Measurements from ENCODE around the gene ARHGAP44. TPM values are rescaled to one million over a fixed set of nuclear protein-coding genes. Genes with fewer than 3 reads are reported as not detected.
"Not testable (repeated sequence)": the region's sequence is repeated elsewhere in the genome, so short reads cannot be mapped to it uniquely, and the experiment has no call there.

ARHGAP44 gene
- total RNA-seq, 5 donors from 2014 or later (not counting 1 experiment from before 2014, with no cell fraction given): 0.15 to 0.39 (median 0.38) TPM; not detected in 2

DNA sequence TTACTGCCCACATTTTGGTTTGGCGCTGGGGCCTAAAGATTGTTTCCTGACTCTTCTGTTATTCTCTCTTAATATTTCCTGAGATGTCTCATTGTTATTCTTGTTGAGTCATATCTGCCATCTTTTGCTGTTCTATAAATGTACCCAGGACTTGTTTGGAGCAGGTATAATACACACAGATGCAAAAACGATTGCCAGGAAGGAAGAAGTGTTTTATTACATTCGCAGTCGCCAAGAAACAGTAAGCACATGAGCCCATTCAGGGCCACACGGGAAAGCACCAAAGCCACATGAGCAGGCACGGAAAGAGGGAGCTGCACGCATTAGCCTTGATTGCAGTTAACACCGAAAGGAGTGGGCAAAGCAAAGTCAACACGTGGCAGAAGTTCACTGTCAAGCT is 70.2 kb downstream of the ARHGAP44 start:
- H3K9me3 Mint-ChIP-seq: peaks cover 4 to 12% (median 9%) of the 10 kb centered on the region in 3 donors
- ChIA-PET CTCF (no interaction called here), POLR2A (no interaction called here)
- Histone ChIP-seq H3K4me1 (ENCODE audit: control insufficient read depth in 1 of 2, extremely low read depth in 1 of 2, insufficient read depth in 2 of 2, low read length in 2 of 2) (no peaks in the 10 kb centered on the region), H3K27ac (ENCODE audit: low read length) (no peak overlapping the region), H3K9me3 (no peaks in the 10 kb centered on the region), H3K4me3 (ENCODE audit: control insufficient read depth in 1 of 2, extremely low read depth in 1 of 2, low read length in 1 of 2) (no peak overlapping the region), H3K36me3 (ENCODE audit: control insufficient read depth in 2 of 2, extremely low read depth in 1 of 2, insufficient read depth in 1 of 2, low read length in 1 of 2) (no peaks in the 10 kb centered on the region), H3K27me3 (replicated peaks in 1 of 2; ENCODE audit: control insufficient read depth in 2 of 2, extremely low read depth in 1 of 2, insufficient read depth in 2 of 2, low read length in 1 of 2) (peaks cover 0 to 4% of the 10 kb centered on the region in 2 experiments)
- no peak overlapping the region for H3K27ac Mint-ChIP-seq
- no peak for DNase-seq
- peaks cover 0 to 3% of the 10 kb centered on the region in 2 donors for H3K27me3 Mint-ChIP-seq
- no peaks in the 10 kb centered on the region for H3K36me3 Mint-ChIP-seq
- no peaks in the 10 kb centered on the region for H3K4me1 Mint-ChIP-seq
- WGBS (ENCODE audit: insufficient coverage): 76% methylated on average over 8 of the region's 9 CpGs
- H3K4me3 Mint-ChIP-seq: no peak overlapping the region
- ATAC-seq (replicated peaks in 1 of 4): no peak

DNA sequence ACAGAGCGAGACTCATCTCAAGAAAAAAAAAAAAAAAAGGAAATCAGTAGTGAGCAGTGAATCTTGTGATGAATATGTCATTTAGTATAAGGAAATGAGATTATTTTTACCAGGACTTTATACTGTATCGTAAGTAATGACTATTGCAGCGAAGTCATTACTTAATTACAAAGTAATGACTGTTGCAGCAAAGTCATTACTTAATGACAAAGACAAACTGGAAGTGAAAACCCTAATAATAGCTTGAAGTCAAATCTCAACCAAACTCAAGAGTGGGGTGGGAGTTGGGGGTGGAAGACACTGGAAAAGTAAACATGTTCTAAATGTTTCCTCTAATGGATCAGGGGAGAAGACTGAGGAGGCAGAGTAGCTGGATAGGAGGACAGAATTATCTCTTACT is 76.5 kb downstream of the ARHGAP44 start:
- Histone ChIP-seq H3K4me1 (ENCODE audit: control insufficient read depth in 1 of 2, extremely low read depth in 1 of 2, insufficient read depth in 2 of 2, low read length in 2 of 2) (no peaks in the 10 kb centered on the region), H3K27ac (ENCODE audit: low read length) (no peak overlapping the region), H3K36me3 (ENCODE audit: control insufficient read depth in 2 of 2, extremely low read depth in 1 of 2, insufficient read depth in 1 of 2, low read length in 1 of 2) (no peaks in the 10 kb centered on the region), H3K4me3 (ENCODE audit: control insufficient read depth in 1 of 2, extremely low read depth in 1 of 2, low read length in 1 of 2) (no peak overlapping the region), H3K9me3 (no peaks in the 10 kb centered on the region), H3K27me3 (replicated peaks in 1 of 2; ENCODE audit: control insufficient read depth in 2 of 2, extremely low read depth in 1 of 2, insufficient read depth in 2 of 2, low read length in 1 of 2) (peaks cover 0 to 4% of the 10 kb centered on the region in 2 experiments)
- H3K27ac Mint-ChIP-seq: no peak overlapping the region
- no peak for ATAC-seq (replicated peaks in 1 of 4)
- ChIA-PET POLR2A (no interaction called here), CTCF (no interaction called here)
- peaks cover 2 to 3% of the 10 kb centered on the region in 2 donors for H3K27me3 Mint-ChIP-seq
- no peak overlapping the region for H3K4me3 Mint-ChIP-seq
- H3K36me3 Mint-ChIP-seq: no peaks in the 10 kb centered on the region
- H3K4me1 Mint-ChIP-seq: no peaks in the 10 kb centered on the region
- no peak for DNase-seq
- peaks cover 0 to 4% (median 0%) of the 10 kb centered on the region in 3 donors for H3K9me3 Mint-ChIP-seq
- no CpG with 5 or more reads among the region's 3 CpGs for WGBS (ENCODE audit: insufficient coverage)

DNA sequence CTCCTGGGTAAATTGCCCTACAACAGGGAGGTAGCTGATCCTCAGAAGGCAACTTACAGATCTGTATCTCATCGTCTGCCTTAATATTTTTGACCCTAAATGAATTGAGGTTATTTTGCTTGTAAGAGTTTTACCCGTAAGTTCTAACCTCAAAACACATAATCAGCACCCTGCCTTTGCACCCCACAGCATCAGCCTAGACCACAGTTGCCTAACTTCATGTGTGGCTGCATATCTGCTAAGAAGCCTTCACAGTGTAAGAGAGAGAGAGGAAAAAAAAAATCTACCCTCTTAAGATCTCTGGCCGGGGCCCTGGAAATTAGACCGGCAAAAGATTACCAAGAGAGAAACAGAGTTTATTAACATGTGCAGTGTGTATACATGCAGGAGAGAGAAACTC is 76.9 kb downstream of the ARHGAP44 start:
- Mint-ChIP-seq H3K4me1 (no peaks in the 10 kb centered on the region), H3K27me3 (peaks cover 2 to 3% of the 10 kb centered on the region in 2 donors), H3K9me3 (peaks cover 0 to 7% (median 2%) of the 10 kb centered on the region in 3 donors), H3K4me3 (no peak overlapping the region), H3K36me3 (no peaks in the 10 kb centered on the region), H3K27ac (no peak overlapping the region)
- POLR2A ChIA-PET: no interaction called here
- 100% methylated on average over 1 of the region's 4 CpGs for WGBS (ENCODE audit: insufficient coverage)
- Histone ChIP-seq H3K36me3 (ENCODE audit: control insufficient read depth in 2 of 2, extremely low read depth in 1 of 2, insufficient read depth in 1 of 2, low read length in 1 of 2) (no peaks in the 10 kb centered on the region), H3K9me3 (no peaks in the 10 kb centered on the region), H3K27me3 (replicated peaks in 1 of 2; ENCODE audit: control insufficient read depth in 2 of 2, extremely low read depth in 1 of 2, insufficient read depth in 2 of 2, low read length in 1 of 2) (peaks cover 0 to 4% of the 10 kb centered on the region in 2 experiments), H3K4me3 (ENCODE audit: control insufficient read depth in 1 of 2, extremely low read depth in 1 of 2, low read length in 1 of 2) (no peak overlapping the region), H3K4me1 (ENCODE audit: control insufficient read depth in 1 of 2, extremely low read depth in 1 of 2, insufficient read depth in 2 of 2, low read length in 2 of 2) (no peaks in the 10 kb centered on the region), H3K27ac (ENCODE audit: low read length) (no peak overlapping the region)
- DNase-seq (no peak), ATAC-seq (replicated peaks in 1 of 4) (no peak)
- CTCF ChIA-PET: no interaction called here

DNA sequence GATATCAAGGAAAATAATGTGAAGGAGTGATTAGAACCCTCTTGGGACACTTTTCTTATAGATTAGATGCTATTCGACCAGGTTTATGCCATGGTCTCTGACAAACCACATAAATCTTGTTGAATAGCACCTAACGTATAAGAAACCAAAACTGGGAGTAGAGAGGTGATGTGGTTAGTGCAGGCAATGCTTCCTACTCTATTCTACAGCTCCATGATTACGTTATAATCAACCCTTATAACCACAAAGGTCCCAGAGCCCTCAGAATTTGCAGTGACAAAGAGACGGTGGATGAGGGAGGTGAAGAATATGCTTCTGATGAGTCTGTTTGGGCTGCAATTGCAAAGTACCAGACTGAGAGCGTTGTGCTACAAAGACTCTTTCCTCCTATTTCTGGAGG is 78.4 kb downstream of the ARHGAP44 start:
- no peak overlapping the region for H3K4me3 ChIP-seq (ENCODE audit: control insufficient read depth in 1 of 2, extremely low read depth in 1 of 2, low read length in 1 of 2)
- H3K36me3 Mint-ChIP-seq: no peaks in the 10 kb centered on the region
- H3K27ac Mint-ChIP-seq: no peak overlapping the region
- no peaks in the 10 kb centered on the region for H3K4me1 ChIP-seq (ENCODE audit: control insufficient read depth in 1 of 2, extremely low read depth in 1 of 2, insufficient read depth in 2 of 2, low read length in 2 of 2)
- no peaks in the 10 kb centered on the region for H3K4me1 Mint-ChIP-seq
- POLR2A ChIA-PET: no interaction called here
- no CpG with 5 or more reads among the region's 5 CpGs for WGBS (ENCODE audit: insufficient coverage)
- H3K9me3 Mint-ChIP-seq: peaks cover 8 to 13% (median 10%) of the 10 kb centered on the region in 3 donors
- peaks cover 0 to 2% of the 10 kb centered on the region in 2 donors for H3K27me3 Mint-ChIP-seq
- CTCF ChIA-PET: no interaction called here
- no peaks in the 10 kb centered on the region for H3K36me3 ChIP-seq (ENCODE audit: control insufficient read depth in 2 of 2, extremely low read depth in 1 of 2, insufficient read depth in 1 of 2, low read length in 1 of 2)
- no peaks in the 10 kb centered on the region for H3K9me3 ChIP-seq
- H3K27me3 ChIP-seq (replicated peaks in 1 of 2; ENCODE audit: control insufficient read depth in 2 of 2, extremely low read depth in 1 of 2, insufficient read depth in 2 of 2, low read length in 1 of 2): peaks cover 0 to 2% of the 10 kb centered on the region in 2 experiments
- no peak for ATAC-seq (replicated peaks in 1 of 4)
- H3K27ac ChIP-seq (ENCODE audit: low read length): no peak overlapping the region
- no peak overlapping the region for H3K4me3 Mint-ChIP-seq
- DNase-seq: no peak

DNA sequence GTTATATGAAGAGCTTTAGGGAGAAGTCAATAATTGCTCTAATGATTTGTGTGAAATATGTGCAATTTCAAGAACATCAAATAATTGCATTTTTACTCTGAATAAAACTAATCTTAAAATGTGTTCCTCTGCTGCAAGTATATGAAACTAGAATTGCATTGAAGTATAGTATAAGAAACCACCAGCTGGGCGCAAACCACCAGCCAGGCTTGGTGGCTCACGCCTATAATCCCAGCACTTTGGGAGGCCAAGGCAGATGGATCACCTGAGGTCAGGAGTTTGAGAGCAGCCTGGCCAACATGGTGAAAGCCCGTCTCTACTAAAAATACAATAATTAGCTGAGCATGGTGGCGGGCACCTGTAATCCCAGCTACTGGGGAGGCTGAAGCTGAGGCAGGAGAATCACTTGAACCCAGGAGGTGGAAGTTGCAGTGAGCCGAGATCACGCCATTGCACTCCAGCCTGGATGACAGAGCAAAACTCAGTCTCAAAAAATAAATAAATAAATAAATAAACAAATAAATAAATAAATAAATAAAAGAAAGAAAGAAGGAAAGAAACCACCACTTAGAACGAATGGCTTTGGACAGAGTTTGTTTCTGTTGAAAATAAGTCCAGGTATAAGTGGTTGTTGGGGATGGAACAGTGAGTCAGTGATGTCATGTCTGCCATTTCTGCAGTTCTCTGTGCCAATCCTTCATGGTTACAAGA is 84.3 kb downstream of the ARHGAP44 start:
- ATAC-seq (replicated peaks in 1 of 4); H3K4me3 Mint-ChIP-seq; H3K4me1 ChIP-seq (ENCODE audit: control insufficient read depth in 1 of 2, extremely low read depth in 1 of 2, insufficient read depth in 2 of 2, low read length in 2 of 2); H3K36me3 Mint-ChIP-seq; H3K4me3 ChIP-seq (ENCODE audit: control insufficient read depth in 1 of 2, extremely low read depth in 1 of 2, low read length in 1 of 2); H3K27me3 ChIP-seq (replicated peaks in 1 of 2; ENCODE audit: control insufficient read depth in 2 of 2, extremely low read depth in 1 of 2, insufficient read depth in 2 of 2, low read length in 1 of 2); H3K27ac Mint-ChIP-seq; H3K27me3 Mint-ChIP-seq; CTCF ChIA-PET; H3K4me1 Mint-ChIP-seq; H3K27ac ChIP-seq (ENCODE audit: low read length); H3K9me3 ChIP-seq; DNase-seq; H3K36me3 ChIP-seq (ENCODE audit: control insufficient read depth in 2 of 2, extremely low read depth in 1 of 2, insufficient read depth in 1 of 2, low read length in 1 of 2); POLR2A ChIA-PET: not testable (repeated sequence)
- peaks cover 19 to 22% (median 21%) of the 10 kb centered on the region in 3 donors for H3K9me3 Mint-ChIP-seq
- 85% methylated on average over 3 of the region's 7 CpGs for WGBS (ENCODE audit: insufficient coverage)

DNA sequence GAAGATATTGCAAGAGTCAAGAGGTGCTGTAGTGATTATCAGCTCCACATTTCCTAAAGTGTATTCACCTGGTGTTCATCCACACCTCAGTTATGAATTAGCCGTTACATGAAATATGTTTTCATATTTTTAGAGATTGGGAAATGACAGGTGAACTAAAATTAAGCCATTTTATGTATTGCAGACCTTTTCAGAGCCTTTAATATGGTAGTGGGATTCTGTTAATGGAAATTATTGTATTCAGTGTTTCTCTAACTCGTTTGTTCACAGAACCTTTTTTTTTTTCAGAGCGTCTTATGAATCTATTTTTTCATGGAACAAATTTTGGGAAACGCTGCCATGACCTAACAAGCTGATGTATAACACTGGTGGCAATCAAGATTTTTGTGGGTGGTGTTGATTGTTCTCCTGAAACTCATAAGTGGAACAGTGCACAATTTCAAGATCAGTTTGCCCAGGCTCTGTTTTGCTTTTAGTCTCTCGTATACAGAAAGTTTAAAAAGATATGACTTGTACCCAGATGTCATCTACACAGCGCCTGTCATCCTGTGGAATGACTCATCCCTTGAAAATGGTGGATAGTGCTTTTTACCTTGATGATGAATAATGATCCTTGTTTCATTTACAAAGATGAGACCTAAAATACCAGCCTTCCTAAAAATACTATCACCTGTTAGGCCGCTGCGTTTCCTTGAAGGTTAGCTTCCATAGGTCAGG is 88.8 kb downstream of the ARHGAP44 start:
- ATAC-seq (replicated peaks in 1 of 4) (no peak), DNase-seq (no peak)
- no peaks in the 10 kb centered on the region for H3K27me3 Mint-ChIP-seq
- no peak overlapping the region for H3K27ac ChIP-seq (ENCODE audit: low read length)
- no peak overlapping the region for H3K4me3 ChIP-seq (ENCODE audit: control insufficient read depth in 1 of 2, extremely low read depth in 1 of 2, low read length in 1 of 2)
- ChIA-PET POLR2A (no interaction called here), CTCF (no interaction called here)
- 81% methylated on average over 3 of the region's 8 CpGs for WGBS (ENCODE audit: insufficient coverage)
- H3K36me3 Mint-ChIP-seq: no peaks in the 10 kb centered on the region
- no peak overlapping the region for H3K4me3 Mint-ChIP-seq
- peaks cover 6 to 10% (median 9%) of the 10 kb centered on the region in 3 donors for H3K9me3 Mint-ChIP-seq
- H3K27me3 ChIP-seq (replicated peaks in 1 of 2; ENCODE audit: control insufficient read depth in 2 of 2, extremely low read depth in 1 of 2, insufficient read depth in 2 of 2, low read length in 1 of 2): no peaks in the 10 kb centered on the region
- no peaks in the 10 kb centered on the region for H3K4me1 Mint-ChIP-seq
- H3K9me3 ChIP-seq: no peaks in the 10 kb centered on the region
- H3K27ac Mint-ChIP-seq: no peak overlapping the region
- H3K36me3 ChIP-seq (ENCODE audit: control insufficient read depth in 2 of 2, extremely low read depth in 1 of 2, insufficient read depth in 1 of 2, low read length in 1 of 2): no peaks in the 10 kb centered on the region
- no peaks in the 10 kb centered on the region for H3K4me1 ChIP-seq (ENCODE audit: control insufficient read depth in 1 of 2, extremely low read depth in 1 of 2, insufficient read depth in 2 of 2, low read length in 2 of 2)
